Measurements from ENCODE around the gene GFAP.

GFAP gene

DNA sequence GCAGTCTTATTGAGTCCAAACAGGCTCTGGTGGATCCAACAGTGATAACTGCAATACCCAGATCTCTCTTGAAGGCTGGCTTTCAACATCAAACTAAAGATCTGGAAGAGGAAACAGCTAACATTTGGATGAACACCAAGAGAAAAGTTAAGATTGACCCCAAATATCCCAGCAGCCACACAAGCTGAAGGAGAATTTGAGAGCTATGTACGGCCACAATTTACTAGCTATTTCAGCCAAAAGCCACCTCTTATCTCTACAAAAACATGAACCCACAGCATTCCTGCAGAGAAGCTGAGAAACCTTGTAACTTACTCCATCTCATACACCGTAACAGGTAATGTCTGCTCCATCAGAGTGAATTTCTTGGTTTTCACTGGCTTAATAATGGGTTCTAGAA is 30.4 kb downstream of the GFAP start:
- no peak for DNase-seq

DNA sequence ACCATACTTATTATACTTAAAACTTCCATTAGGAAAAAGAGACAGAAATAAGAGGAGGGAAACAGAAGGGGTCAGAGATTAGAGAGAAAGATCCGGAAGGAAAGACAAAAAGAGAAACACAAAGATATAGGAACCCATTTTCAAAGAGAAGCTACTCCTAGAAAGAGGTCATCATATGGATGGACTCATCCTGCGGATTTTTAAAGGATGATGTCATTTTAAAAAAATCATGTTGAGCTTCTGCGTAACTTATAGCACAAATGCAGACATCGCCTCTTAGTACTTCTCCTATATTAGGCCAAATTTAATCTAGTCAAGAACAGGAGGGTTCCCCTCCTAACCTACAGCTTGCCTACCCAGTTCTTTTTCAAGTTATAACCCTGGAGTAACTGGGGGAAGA is 34.2 kb downstream of the GFAP start:
- in situ Hi-C loops (cut with MboI; ENCODE audit: low pct_unique_long_range_greater_than_20kb, low sequenced_read_pairs) = no loop called here
- no peak for DNase-seq

More for the DNA sequence above, 30.4 kb downstream of the GFAP start:
- in situ Hi-C loops (cut with MboI; ENCODE audit: low pct_unique_long_range_greater_than_20kb, low sequenced_read_pairs) = no loop called here

GRCh38 chr17:44880062-44880461 is 35.2 kb downstream of the GFAP start:
- DNase-seq = no peak
- in situ Hi-C loops (cut with MboI; ENCODE audit: low pct_unique_long_range_greater_than_20kb, low sequenced_read_pairs) = no loop called here

- no peak for DNase-seq
- in situ Hi-C loops (cut with MboI; ENCODE audit: low pct_unique_long_range_greater_than_20kb, low sequenced_read_pairs) = no loop called here
Observed at GRCh38 chr17:44879376-44879775, 35.9 kb downstream of the GFAP start.

- in situ Hi-C loops (cut with MboI; ENCODE audit: low pct_unique_long_range_greater_than_20kb, low sequenced_read_pairs) = no loop called here
- DNase-seq = peak; percentile 48
Observed at GRCh38 chr17:44878627-44879221, 36.6 kb downstream of the GFAP start.

GRCh38 chr17:44877121-44877520 is 38.2 kb downstream of the GFAP start:
- in situ Hi-C loops (cut with MboI; ENCODE audit: low pct_unique_long_range_greater_than_20kb, low sequenced_read_pairs) = no loop called here

GRCh38 chr17:44875761-44876160 is 39.5 kb downstream of the GFAP start:
- DNase-seq = no peak
- in situ Hi-C loops (cut with MboI; ENCODE audit: low pct_unique_long_range_greater_than_20kb, low sequenced_read_pairs) = no loop called here

More at GRCh38 chr17:44877121-44877520, 38.2 kb downstream of the GFAP start:
- DNase-seq = no peak

DNA sequence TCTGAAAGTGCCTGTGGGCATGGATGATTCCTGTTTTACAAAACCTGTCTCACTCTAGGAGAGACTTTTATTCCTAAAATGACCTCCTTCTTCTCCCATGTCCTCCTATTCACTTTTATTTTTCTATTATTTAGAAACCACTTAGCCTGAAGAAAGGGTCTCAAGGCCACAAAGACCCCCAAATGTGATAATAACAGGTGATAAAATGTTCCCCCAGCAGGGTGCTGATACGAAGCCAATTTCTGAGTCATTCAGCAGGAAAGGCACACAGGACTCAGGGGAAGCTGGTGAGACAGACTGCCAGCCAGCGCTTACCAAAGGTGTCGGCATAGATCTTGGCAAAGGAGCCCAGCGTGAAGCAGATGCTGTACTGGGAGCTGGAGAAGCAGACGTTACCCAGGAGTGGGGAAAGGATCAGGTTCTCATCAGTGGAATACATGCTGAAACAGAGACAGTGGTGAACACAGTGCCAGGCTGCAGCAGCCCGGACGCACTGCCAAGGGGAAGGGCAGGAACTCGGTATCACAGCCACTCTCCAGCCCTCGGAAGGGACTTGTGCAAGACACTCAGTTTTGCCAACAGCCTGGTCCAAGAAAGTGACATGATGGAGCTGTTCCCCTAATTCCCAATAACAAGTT is 43.0 kb downstream of the GFAP start:
- in situ Hi-C loops (cut with MboI; ENCODE audit: low pct_unique_long_range_greater_than_20kb, low sequenced_read_pairs) = no loop called here
- DNase-seq = no peak

- DNase-seq = no peak
- in situ Hi-C loops (cut with MboI; ENCODE audit: low pct_unique_long_range_greater_than_20kb, low sequenced_read_pairs) = no loop called here
Observed at GRCh38 chr17:44871556-44871955, 43.7 kb downstream of the GFAP start.

DNA sequence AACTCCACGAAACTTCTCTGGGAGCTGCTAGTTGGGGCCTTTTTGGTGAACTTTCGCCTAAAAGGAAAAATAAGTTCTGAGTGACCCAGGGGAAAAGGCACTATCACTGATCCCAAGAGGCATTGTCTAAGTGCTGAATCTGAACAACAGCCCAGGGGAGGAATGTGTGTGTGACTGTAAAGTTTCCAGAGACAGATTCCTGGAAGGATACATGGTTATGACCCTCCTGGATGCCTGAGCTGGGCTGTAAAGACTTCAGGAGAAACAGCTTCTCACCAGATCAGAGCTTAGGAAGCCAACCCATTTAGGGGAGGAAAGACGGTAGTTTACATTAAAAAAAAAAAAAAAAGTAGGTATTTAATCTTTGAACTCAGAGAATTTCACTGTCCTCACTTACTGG is 47.5 kb downstream of the GFAP start:
- in situ Hi-C loops (cut with MboI; ENCODE audit: low pct_unique_long_range_greater_than_20kb, low sequenced_read_pairs) = no loop called here

GRCh38 chr17:44865931-44866330 is 49.4 kb downstream of the GFAP start:
- DNase-seq = no peak
- in situ Hi-C loops (cut with MboI; ENCODE audit: low pct_unique_long_range_greater_than_20kb, low sequenced_read_pairs) = no loop called here

More for the DNA sequence above, 47.5 kb downstream of the GFAP start:
- DNase-seq = no peak

GRCh38 chr17:44865231-44865660 is 50.1 kb downstream of the GFAP start:
- DNase-seq = peak; percentile 84
- in situ Hi-C loops (cut with MboI; ENCODE audit: low pct_unique_long_range_greater_than_20kb, low sequenced_read_pairs) = no loop called here

GRCh38 chr17:44864831-44865230 is 50.5 kb downstream of the GFAP start:
- DNase-seq = no peak
- in situ Hi-C loops (cut with MboI; ENCODE audit: low pct_unique_long_range_greater_than_20kb, low sequenced_read_pairs) = no loop called here

DNA sequence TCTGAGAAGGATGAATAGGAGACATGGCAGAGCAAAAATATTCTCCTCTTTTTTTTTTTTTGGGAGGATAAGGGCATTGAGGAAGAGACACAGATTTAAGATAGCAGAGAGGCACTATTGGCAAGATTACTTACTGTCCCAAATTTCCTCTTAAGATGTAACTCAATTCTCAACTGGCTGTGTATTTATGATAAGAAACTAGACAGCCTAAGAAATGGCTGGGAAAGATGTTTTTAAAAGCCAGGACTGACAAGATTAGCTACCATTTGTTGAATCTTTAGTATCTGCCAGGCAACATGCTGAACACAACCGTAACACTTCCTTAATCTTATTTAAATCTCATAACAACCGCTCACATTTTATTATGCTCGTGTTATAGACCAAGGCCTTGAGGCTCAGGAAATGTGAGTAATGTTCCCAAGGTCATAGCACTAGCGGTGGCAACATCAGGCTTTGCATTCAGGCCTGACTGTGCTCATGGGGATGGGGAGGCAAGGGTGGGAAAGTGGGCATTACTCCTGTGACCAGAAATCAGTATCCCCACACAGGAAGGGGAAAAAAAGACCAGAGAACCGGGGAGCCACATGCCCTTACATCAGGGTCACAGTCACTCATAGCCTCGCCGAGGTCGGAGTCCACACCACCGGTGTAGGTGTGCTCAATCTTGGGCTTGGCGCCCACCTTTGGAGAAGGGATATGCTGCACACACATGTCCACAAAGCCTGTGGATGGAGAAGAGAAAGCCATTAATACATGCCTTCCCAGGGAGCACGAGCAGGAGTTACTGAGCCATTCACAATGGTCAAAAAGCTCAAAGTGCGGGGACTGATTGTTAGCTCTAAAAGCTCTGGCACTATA is 52.0 kb downstream of the GFAP start:
- DNase-seq = no peak
- in situ Hi-C loops (cut with MboI; ENCODE audit: low pct_unique_long_range_greater_than_20kb, low sequenced_read_pairs) = no loop called here

DNA sequence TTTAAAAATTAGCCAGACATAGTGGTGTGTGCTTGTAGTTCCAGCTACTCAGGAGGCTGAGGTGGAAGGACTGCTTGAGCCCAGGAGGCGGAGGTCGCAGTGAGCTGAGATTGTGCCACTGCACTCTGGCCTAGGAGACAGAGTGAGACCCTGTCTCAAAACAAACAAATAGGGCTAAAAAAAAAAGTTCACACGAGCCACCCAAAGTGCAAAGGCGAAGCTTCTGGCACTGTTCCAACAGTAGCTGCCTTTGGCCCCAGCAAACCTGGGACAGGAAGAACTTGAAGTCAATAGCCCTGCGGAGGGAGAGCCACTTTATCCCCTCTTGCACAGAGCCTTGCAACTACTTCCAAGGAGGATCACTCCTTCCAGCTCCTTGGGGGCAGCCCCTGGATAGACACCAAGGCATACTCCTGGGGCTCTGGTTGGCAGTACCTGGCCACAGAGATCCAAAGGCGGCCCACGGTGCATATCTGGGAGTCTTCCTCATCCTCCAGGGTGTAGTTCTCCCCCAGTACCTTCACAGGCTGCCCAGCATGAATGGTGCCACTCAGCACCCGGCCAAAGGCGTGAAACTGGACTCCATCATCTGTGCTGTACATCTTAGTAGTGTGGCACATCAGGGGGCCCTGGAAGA is 52.9 kb downstream of the GFAP start:
- in situ Hi-C loops (cut with MboI; ENCODE audit: low pct_unique_long_range_greater_than_20kb, low sequenced_read_pairs) = no loop called here
- DNase-seq = no peak

GRCh38 chr17:44859701-44860100 is 55.6 kb downstream of the GFAP start:
- in situ Hi-C loops (cut with MboI; ENCODE audit: low pct_unique_long_range_greater_than_20kb, low sequenced_read_pairs) = no loop called here
- DNase-seq = no peak

GRCh38 chr17:44854192-44854591 is 61.1 kb downstream of the GFAP start:
- in situ Hi-C loops (cut with MboI; ENCODE audit: low pct_unique_long_range_greater_than_20kb, low sequenced_read_pairs) = no loop called here
- DNase-seq = no peak
